Activated naive CD4-positive, alpha-beta T cell treated with Interleukin-2 at 50 U/mL for 16 hours (primary cell): ENCODE results near the gene OR13C8.

Source experiments
- DNase-seq: peaks from one replicate; pipeline ENCODE4 v3.0.0-alpha.2; 2020

OR13C8 gene

GRCh38 chr9:104617418-104617817, 48.5 kb downstream of the OR13C8 start:
- no peak for DNase-seq

- DNase-seq, result no peak
Observed at GRCh38 chr9:104618104-104618503, 49.1 kb downstream of the OR13C8 start, which contains the start of gene OR13C9. Gene OR13C9, minus strand, starts transcription at chr9:104618204. Its CDS starts 0 bp downstream, at chr9:104618204.
